Measurements from ENCODE around the gene ZNF880.
"Not testable (repeated sequence)": the region's sequence is repeated elsewhere in the genome, so short reads cannot be mapped to it uniquely, and the experiment has no call there.

ZNF880 gene

GRCh38 chr19:52336117-52336790 lies 33.5 kb upstream of the ZNF880 start, which contains the start of gene ZNF610:
Gene ZNF610, plus strand, starts transcription at chr19:52336243. Its CDS starts 12,930 bp downstream, at chr19:52349173.
- WGBS, 2 donors (ENCODE audit: extremely low coverage in 2 of 2, insufficient read length in 2 of 2, insufficient replicate concordance in 1 of 2), result no CpG with 5 or more reads among the region's 55 CpGs
- Histone ChIP-seq H3K9me3 (replicated peaks in 1 of 2; ENCODE audit: control insufficient read depth in 2 of 2, insufficient read depth in 1 of 2, low read depth in 1 of 2, low read length in 2 of 2) (peaks cover 13 to 43% of the 10 kb centered on the region in 2 donors), H3K4me3 (ENCODE audit: low read length in 2 of 2) (peak within 1 kb of the TSS; percentile 69 to 97)

GRCh38 chr19:52336791-52337381 lies 32.8 kb upstream of the ZNF880 start:
- H3K27me3 ChIP-seq (ENCODE audit: control insufficient read depth in 3 of 3, insufficient read depth in 3 of 3, low read depth in 1 of 3, low read length in 3 of 3), result no peaks in the 10 kb centered on the region
- peak overlapping the region; percentile 6 for H2AK5ac ChIP-seq (ENCODE audit: low read depth, low read length)
- H2AFZ ChIP-seq (ENCODE audit: low read length), result peak overlapping the region; percentile 89
- peaks cover 1 to 4% of the 10 kb centered on the region in 2 donors for H3K4me1 ChIP-seq (ENCODE audit: control insufficient read depth in 2 of 2, insufficient read depth in 1 of 2, low read depth in 1 of 2, low read length in 2 of 2)
- H3K79me1 ChIP-seq (ENCODE audit: low read depth, low read length), result peaks cover 1% of the 10 kb centered on the region
- no peak for DNase-seq (ENCODE audit: low spot score)
- no peak overlapping the region for H2BK120ac ChIP-seq (ENCODE audit: low read depth, low read length)
- no peak overlapping the region for H3K4ac ChIP-seq (ENCODE audit: low read length)
- H4K91ac ChIP-seq (ENCODE audit: low read depth, low read length, poor library complexity), result no peak overlapping the region
- H3K4me2 ChIP-seq (ENCODE audit: insufficient read depth, low read length, poor library complexity, severe bottlenecking), result peak overlapping the region; percentile 74
- no peak overlapping the region for H2BK15ac ChIP-seq (ENCODE audit: low read length)
- H3K18ac ChIP-seq (ENCODE audit: low read length), result no peak overlapping the region
- H3K36me3 ChIP-seq (replicated peaks in 1 of 2; ENCODE audit: control insufficient read depth in 2 of 2, insufficient read depth in 2 of 2, low read length in 2 of 2), result peaks cover 4 to 31% of the 10 kb centered on the region in 2 donors
- H3K23ac ChIP-seq (ENCODE audit: low read depth, low read length, poor library complexity), result peak overlapping the region; percentile 69
- no CpG with 5 or more reads among the region's 9 CpGs for WGBS, 2 donors (ENCODE audit: extremely low coverage in 2 of 2, insufficient read length in 2 of 2, insufficient replicate concordance in 1 of 2)
- peak overlapping the region; percentile 56 for H3K9ac ChIP-seq (ENCODE audit: low read depth, low read length, poor library complexity)
- no peak overlapping the region for H2BK5ac ChIP-seq (ENCODE audit: low read length)
- peak overlapping the region; percentile 69 to 97 for H3K4me3 ChIP-seq (ENCODE audit: low read length in 2 of 2)
- H2BK12ac ChIP-seq (ENCODE audit: low read length), result no peak overlapping the region
- H3K27ac ChIP-seq (replicated peaks; ENCODE audit: low read length), result no peak overlapping the region
- no peak overlapping the region for H4K8ac ChIP-seq (ENCODE audit: low read depth, low read length)
- H3K14ac ChIP-seq (ENCODE audit: low read length), result no peak overlapping the region
- H3K9me3 ChIP-seq (replicated peaks in 1 of 2; ENCODE audit: control insufficient read depth in 2 of 2, insufficient read depth in 1 of 2, low read depth in 1 of 2, low read length in 2 of 2), result peaks cover 8 to 41% of the 10 kb centered on the region in 2 donors

More at GRCh38 chr19:52336117-52336790, 33.5 kb upstream of the ZNF880 start, which contains the start of gene ZNF610:
- peaks cover 1% of the 10 kb centered on the region for H3K79me1 ChIP-seq (ENCODE audit: low read depth, low read length)
- no peak within 1 kb of the TSS for H4K8ac ChIP-seq (ENCODE audit: low read depth, low read length)
- no peak within 1 kb of the TSS for H2BK15ac ChIP-seq (ENCODE audit: low read length)
- peaks cover 1 to 4% of the 10 kb centered on the region in 2 donors for H3K4me1 ChIP-seq (ENCODE audit: control insufficient read depth in 2 of 2, insufficient read depth in 1 of 2, low read depth in 1 of 2, low read length in 2 of 2)
- H3K18ac ChIP-seq (ENCODE audit: low read length), result peak within 1 kb of the TSS; percentile 68
- no peak within 1 kb of the TSS for H2BK12ac ChIP-seq (ENCODE audit: low read length)
- no peaks in the 10 kb centered on the region for H3K27me3 ChIP-seq (ENCODE audit: control insufficient read depth in 3 of 3, insufficient read depth in 3 of 3, low read depth in 1 of 3, low read length in 3 of 3)
- H3K9ac ChIP-seq (ENCODE audit: low read depth, low read length, poor library complexity), result peak within 1 kb of the TSS; percentile 70
- peak within 1 kb of the TSS; percentile 50 for H3K27ac ChIP-seq (replicated peaks; ENCODE audit: low read length)
- H3K14ac ChIP-seq (ENCODE audit: low read length), result no peak within 1 kb of the TSS
- no peak within 1 kb of the TSS for H3K4ac ChIP-seq (ENCODE audit: low read length)
- H2AK5ac ChIP-seq (ENCODE audit: low read depth, low read length), result peak within 1 kb of the TSS; percentile 6
- peak; percentile 66 for DNase-seq (ENCODE audit: low spot score)
- peak within 1 kb of the TSS; percentile 89 for H2AFZ ChIP-seq (ENCODE audit: low read length)
- no peak within 1 kb of the TSS for H2BK120ac ChIP-seq (ENCODE audit: low read depth, low read length)
- no peak within 1 kb of the TSS for H2BK5ac ChIP-seq (ENCODE audit: low read length)
- peak within 1 kb of the TSS; percentile 69 for H3K23ac ChIP-seq (ENCODE audit: low read depth, low read length, poor library complexity)
- H4K91ac ChIP-seq (ENCODE audit: low read depth, low read length, poor library complexity), result no peak within 1 kb of the TSS
- H3K36me3 ChIP-seq (replicated peaks in 1 of 2; ENCODE audit: control insufficient read depth in 2 of 2, insufficient read depth in 2 of 2, low read length in 2 of 2), result peaks cover 4 to 26% of the 10 kb centered on the region in 2 donors
- peak within 1 kb of the TSS; percentile 74 for H3K4me2 ChIP-seq (ENCODE audit: insufficient read depth, low read length, poor library complexity, severe bottlenecking)

- H3K36me3 ChIP-seq (replicated peaks in 1 of 2; ENCODE audit: control insufficient read depth in 2 of 2, insufficient read depth in 2 of 2, low read length in 2 of 2), result peaks cover 4 to 51% of the 10 kb centered on the region in 2 donors
- no CpG with 5 or more reads among the region's 3 CpGs for WGBS, 2 donors (ENCODE audit: extremely low coverage in 2 of 2, insufficient read length in 2 of 2, insufficient replicate concordance in 1 of 2)
- H4K91ac ChIP-seq (ENCODE audit: low read depth, low read length, poor library complexity); H3K4ac ChIP-seq (ENCODE audit: low read length); H2BK15ac ChIP-seq (ENCODE audit: low read length); DNase-seq (ENCODE audit: low spot score); H3K23ac ChIP-seq (ENCODE audit: low read depth, low read length, poor library complexity); H3K79me1 ChIP-seq (ENCODE audit: low read depth, low read length); H2AK5ac ChIP-seq (ENCODE audit: low read depth, low read length); H3K4me1 ChIP-seq (ENCODE audit: control insufficient read depth in 2 of 2, insufficient read depth in 1 of 2, low read depth in 1 of 2, low read length in 2 of 2); H3K4me3 ChIP-seq (ENCODE audit: low read length in 2 of 2); H3K27me3 ChIP-seq (ENCODE audit: control insufficient read depth in 3 of 3, insufficient read depth in 3 of 3, low read depth in 1 of 3, low read length in 3 of 3); H2BK12ac ChIP-seq (ENCODE audit: low read length); H2AFZ ChIP-seq (ENCODE audit: low read length); H3K18ac ChIP-seq (ENCODE audit: low read length); H3K27ac ChIP-seq (replicated peaks; ENCODE audit: low read length); H3K9ac ChIP-seq (ENCODE audit: low read depth, low read length, poor library complexity); H2BK120ac ChIP-seq (ENCODE audit: low read depth, low read length); H3K14ac ChIP-seq (ENCODE audit: low read length); H3K4me2 ChIP-seq (ENCODE audit: insufficient read depth, low read length, poor library complexity, severe bottlenecking); H4K8ac ChIP-seq (ENCODE audit: low read depth, low read length); H2BK5ac ChIP-seq (ENCODE audit: low read length): not testable (repeated sequence)
- H3K9me3 ChIP-seq (replicated peaks in 1 of 2; ENCODE audit: control insufficient read depth in 2 of 2, insufficient read depth in 1 of 2, low read depth in 1 of 2, low read length in 2 of 2), result peaks cover 6 to 42% of the 10 kb centered on the region in 2 donors
Observed at GRCh38 chr19:52339022-52339421, 30.7 kb upstream of the ZNF880 start.

- WGBS, 2 donors (ENCODE audit: extremely low coverage in 2 of 2, insufficient read length in 2 of 2, insufficient replicate concordance in 1 of 2), result no CpG with 5 or more reads among the region's 8 CpGs
Observed at GRCh38 chr19:52343548-52343947, 26.2 kb upstream of the ZNF880 start.

More at GRCh38 chr19:52343548-52343947, 26.2 kb upstream of the ZNF880 start:
- no peak overlapping the region for H2BK12ac ChIP-seq (ENCODE audit: low read length)
- no peak overlapping the region for H4K91ac ChIP-seq (ENCODE audit: low read depth, low read length, poor library complexity)
- no peak overlapping the region for H3K27ac ChIP-seq (replicated peaks; ENCODE audit: low read length)
- H2AFZ ChIP-seq (ENCODE audit: low read length), result no peak overlapping the region
- no peak overlapping the region for H3K4me2 ChIP-seq (ENCODE audit: insufficient read depth, low read length, poor library complexity, severe bottlenecking)
- no peak overlapping the region for H3K9ac ChIP-seq (ENCODE audit: low read depth, low read length, poor library complexity)
- H3K4me1 ChIP-seq (ENCODE audit: control insufficient read depth in 2 of 2, insufficient read depth in 1 of 2, low read depth in 1 of 2, low read length in 2 of 2), result no peaks in the 10 kb centered on the region
- no peak overlapping the region for H2AK5ac ChIP-seq (ENCODE audit: low read depth, low read length)
- DNase-seq (ENCODE audit: low spot score), result peak; percentile 59
- no peak overlapping the region for H3K4me3 ChIP-seq (ENCODE audit: low read length in 2 of 2)
- no peak overlapping the region for H2BK5ac ChIP-seq (ENCODE audit: low read length)
- no peak overlapping the region for H3K23ac ChIP-seq (ENCODE audit: low read depth, low read length, poor library complexity)
- no peak overlapping the region for H2BK120ac ChIP-seq (ENCODE audit: low read depth, low read length)
- peaks cover 9 to 64% of the 10 kb centered on the region in 2 donors for H3K36me3 ChIP-seq (replicated peaks in 1 of 2; ENCODE audit: control insufficient read depth in 2 of 2, insufficient read depth in 2 of 2, low read length in 2 of 2)
- H3K9me3 ChIP-seq (replicated peaks in 1 of 2; ENCODE audit: control insufficient read depth in 2 of 2, insufficient read depth in 1 of 2, low read depth in 1 of 2, low read length in 2 of 2), result peaks cover 7 to 52% of the 10 kb centered on the region in 2 donors
- no peak overlapping the region for H4K8ac ChIP-seq (ENCODE audit: low read depth, low read length)
- no peak overlapping the region for H3K4ac ChIP-seq (ENCODE audit: low read length)
- no peak overlapping the region for H3K18ac ChIP-seq (ENCODE audit: low read length)
- H2BK15ac ChIP-seq (ENCODE audit: low read length), result no peak overlapping the region
- no peak overlapping the region for H3K14ac ChIP-seq (ENCODE audit: low read length)
- no peaks in the 10 kb centered on the region for H3K27me3 ChIP-seq (ENCODE audit: control insufficient read depth in 3 of 3, insufficient read depth in 3 of 3, low read depth in 1 of 3, low read length in 3 of 3)
- H3K79me1 ChIP-seq (ENCODE audit: low read depth, low read length), result no peaks in the 10 kb centered on the region

Data from neuronal stem cell (in vitro differentiated cells).